Activated T-cell treated with anti-CD3 and anti-CD28 coated beads for 1 hour (primary cell): ENCODE measurements around the gene SAMSN1.

Experiments
- DNase-seq: peaks from one replicate; pipeline ENCODE4 v3.0.0-alpha.2; 2020; ENCODE audit warnings: low read depth

The SAMSN1 gene

GRCh38 chr21:14545906-14546480 is at the start of gene SAMSN1:
SAMSN1 (minus strand) TSS chr21:14546315; CDS start chr21:14546261, 54 bp downstream.
- peak; percentile 44 for DNase-seq

- DNase-seq = no peak
Measured at GRCh38 chr21:14595449-14595848, 49.3 kb upstream of the SAMSN1 start.

GRCh38 chr21:14594967-14595366 is 48.9 kb upstream of the SAMSN1 start:
- no peak for DNase-seq

DNA sequence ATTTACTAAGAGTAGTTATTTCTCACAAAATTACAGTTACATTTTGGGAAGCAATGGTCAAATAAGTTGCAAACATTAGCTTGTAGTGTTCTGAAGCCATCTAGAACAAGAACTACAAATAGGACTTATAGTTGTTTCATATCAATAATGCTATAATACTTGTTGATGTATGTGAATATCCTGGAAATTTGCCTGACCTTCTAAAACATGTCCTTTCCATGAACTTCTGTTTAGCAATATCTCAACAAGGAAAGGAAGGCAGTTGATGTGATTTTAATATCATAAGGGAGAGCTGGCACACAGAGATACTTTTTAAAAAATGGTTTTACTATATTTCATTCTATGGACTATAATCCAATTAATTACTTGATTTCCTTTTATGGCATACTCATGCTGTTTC is 47.1 kb upstream of the SAMSN1 start:
- no peak for DNase-seq

- no peak for DNase-seq
Measured at GRCh38 chr21:14592296-14593000, 46.3 kb upstream of the SAMSN1 start.

GRCh38 chr21:14591882-14592281 is 45.8 kb upstream of the SAMSN1 start:
- no peak for DNase-seq

- DNase-seq = no peak
Measured at GRCh38 chr21:14591377-14591776, 45.3 kb upstream of the SAMSN1 start.

DNA sequence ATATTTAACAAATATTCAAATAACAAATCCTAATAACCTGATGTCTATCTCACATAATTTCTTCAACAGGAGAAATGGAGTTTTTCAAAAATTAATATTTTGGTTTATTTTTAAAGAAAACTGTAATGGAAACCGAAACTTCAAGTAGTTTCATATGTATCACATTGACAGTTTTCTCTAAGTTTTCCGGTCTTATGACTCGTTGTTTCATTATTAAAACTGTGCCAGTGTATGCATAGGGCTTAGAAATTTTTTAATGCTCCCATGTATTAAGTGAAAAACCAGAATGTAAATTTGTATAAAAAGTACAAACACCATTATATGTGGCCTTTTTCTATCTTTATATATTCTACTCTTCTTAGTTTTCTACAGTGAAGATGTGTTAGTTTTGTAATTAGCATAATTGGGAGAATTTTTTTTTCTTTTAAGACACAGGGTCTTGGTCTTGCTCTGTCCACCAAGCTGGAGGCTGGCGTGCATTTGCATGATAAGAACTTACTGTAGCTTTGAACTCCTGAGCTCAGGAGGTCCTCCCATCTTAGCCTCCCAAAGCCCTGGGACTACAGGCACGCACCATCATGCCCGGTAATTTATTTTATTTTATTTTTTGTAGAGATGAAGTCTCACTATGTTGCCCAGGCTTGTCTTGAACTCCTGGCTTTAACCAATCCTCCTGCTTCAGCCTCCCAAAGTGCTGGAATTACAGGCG is 43.9 kb upstream of the SAMSN1 start:
- no peak for DNase-seq

GRCh38 chr21:14587266-14587665 is 41.2 kb upstream of the SAMSN1 start:
- no peak for DNase-seq

- no peak for DNase-seq
Measured at GRCh38 chr21:14585122-14585521, 39.0 kb upstream of the SAMSN1 start.

DNA sequence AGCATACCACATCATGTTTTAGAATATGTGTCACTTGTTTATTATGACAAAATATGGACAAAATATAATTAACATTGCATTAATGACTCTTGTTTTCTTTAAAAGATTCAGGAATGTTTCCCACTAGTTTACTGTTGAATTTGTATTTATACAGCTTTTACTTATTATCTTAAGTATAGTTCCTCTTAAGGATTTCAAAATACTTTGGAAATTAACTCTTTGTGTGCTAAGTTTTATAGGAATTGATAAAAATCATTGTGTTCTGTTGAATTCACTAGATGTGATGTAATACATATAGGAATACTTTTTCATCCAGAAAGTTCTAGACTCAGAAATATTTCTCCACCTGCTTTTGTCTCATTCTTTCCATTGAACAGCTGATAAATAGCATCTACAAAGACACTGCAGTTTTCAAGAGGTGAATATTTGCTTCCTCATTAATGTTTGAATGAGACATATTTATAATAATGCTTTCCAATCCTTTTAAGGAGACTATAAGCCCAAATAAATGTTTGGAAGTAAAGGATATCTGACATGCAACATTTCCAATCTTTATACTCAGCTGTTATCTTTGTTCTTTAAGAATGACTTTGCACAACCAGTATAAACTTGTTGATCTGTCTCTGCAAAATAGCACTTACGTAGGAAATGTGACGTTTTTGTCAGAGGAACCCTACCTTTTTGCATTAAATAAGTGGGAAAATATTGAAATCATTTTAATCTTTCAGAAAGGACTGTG is 38.4 kb upstream of the SAMSN1 start:
- DNase-seq = no peak

- DNase-seq = no peak
Measured at GRCh38 chr21:14583629-14584255, 37.6 kb upstream of the SAMSN1 start.

DNA sequence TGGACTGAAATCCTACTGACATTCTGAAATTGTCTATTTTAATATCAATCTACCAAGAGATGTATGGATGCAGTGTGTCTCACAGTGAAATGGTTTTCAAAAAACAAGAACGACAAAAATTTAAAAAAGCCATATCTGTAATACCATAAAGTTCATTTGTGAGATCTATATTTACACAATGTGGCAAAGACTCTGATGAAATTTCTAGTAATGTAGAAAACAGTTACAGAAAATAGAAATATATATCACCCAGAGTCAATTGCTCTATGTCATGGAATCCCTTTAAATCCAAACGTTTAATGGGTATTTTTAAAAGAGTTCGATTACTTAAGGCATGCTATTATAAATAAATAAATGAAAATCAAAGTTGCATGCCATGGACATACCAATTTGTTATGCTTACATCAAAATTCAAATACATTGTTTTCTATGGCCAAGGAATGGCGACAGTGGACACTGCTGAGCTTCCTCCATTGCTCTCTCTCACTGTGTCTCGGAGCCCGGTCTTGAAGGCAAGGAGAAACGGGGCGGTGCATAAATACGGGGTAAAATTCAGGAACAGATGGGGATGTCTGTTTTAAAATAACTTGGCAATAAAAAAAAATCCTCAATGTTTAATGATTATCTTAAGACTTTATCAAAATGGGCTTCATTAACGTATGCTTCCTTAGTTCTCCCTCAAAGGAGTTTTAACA is 37.0 kb upstream of the SAMSN1 start:
- DNase-seq = no peak

- no peak for DNase-seq
Measured at GRCh38 chr21:14581902-14582457, 35.9 kb upstream of the SAMSN1 start.

DNA sequence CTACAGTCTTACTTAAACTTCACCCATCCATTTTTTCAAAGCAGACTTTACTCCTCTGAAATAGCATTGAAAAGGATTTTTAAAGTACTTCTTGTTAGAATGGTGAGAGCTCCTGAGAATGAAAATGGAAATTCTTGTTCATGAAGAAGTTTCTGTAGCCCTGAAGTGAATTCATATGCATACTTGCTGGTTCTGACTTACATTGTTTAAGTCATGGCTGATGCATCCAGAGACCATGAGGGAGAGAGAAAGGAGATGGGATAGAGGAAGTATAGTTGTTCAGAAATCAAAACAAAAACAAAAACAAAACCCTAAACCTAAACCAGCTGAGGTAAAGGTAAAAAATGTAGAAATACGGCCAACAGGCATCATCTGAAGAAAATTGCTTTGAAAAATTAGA is 27.1 kb upstream of the SAMSN1 start:
- DNase-seq = no peak

DNA sequence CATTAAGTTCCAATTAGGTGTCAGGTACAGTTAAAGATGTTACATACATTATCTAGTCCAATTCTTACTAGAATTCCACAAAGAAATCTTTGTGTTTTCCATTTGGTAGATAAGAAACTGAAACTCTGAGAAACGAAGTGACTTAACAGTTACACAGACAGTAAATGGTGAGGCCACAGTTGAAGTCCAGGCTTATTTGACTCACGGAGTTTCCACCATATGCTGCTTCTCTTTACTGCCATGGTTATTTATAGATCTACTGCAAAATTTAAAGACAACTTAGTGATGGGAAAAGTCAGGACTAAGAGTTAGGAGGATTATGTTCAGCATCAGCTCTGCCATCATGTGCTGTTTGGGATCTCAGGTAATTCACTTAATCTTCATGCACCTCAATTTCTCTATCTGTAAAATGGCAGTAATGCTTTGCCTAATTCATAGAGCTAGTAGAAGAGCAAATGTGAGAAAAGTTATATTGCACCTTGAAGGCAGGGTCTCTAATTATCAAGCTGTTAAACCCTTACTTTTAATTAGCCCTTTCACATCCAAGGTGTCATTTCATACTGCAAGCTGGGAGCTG is 26.2 kb upstream of the SAMSN1 start:
- DNase-seq = no peak

- no peak for DNase-seq
Measured at GRCh38 chr21:14569868-14570267, 23.8 kb upstream of the SAMSN1 start.

- DNase-seq = no peak
Measured at GRCh38 chr21:14569026-14569621, 23.0 kb upstream of the SAMSN1 start.

- DNase-seq = no peak
Measured at GRCh38 chr21:14567331-14568279, 21.5 kb upstream of the SAMSN1 start.
